Measurements from ENCODE around the gene PWWP2B. TPM values are rescaled to one million over a fixed set of nuclear protein-coding genes. Genes with fewer than 3 reads are reported as not detected.

Gene PWWP2B
- 36.6 TPM for total RNA-seq

DNA sequence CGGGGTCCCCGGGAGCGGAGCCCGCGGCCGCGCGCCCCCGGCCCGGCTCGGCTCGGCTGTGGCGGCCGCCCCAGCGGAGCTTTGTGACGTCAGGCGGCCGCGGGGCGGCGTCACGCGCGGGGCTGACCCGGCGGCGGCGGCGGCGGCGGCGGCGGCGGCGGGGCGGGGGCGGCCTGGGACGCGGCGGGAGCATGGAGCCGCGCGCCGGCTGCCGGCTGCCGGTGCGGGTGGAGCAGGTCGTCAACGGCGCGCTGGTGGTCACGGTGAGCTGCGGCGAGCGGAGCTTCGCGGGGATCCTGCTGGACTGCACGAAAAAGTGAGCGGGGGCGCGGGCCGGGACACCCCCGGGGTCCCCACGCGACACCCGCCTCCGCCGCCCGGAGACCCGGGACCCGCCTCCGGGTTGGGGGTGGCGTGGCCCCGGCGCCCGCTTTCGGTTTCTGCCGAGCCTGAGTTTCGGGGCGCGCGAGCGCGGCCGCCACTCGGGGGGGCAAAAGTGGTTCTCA is at the start of gene PWWP2B:
PWWP2B (plus strand) TSS at position 165 of the 506 bp plus-strand sequence; CDS start at position 192, 27 bp downstream.
- DNase-seq (ENCODE audit: low read depth in 2 of 3, low spot score in 2 of 3): peak in 2 of 3 donors; percentile 32 to 44

DNA sequence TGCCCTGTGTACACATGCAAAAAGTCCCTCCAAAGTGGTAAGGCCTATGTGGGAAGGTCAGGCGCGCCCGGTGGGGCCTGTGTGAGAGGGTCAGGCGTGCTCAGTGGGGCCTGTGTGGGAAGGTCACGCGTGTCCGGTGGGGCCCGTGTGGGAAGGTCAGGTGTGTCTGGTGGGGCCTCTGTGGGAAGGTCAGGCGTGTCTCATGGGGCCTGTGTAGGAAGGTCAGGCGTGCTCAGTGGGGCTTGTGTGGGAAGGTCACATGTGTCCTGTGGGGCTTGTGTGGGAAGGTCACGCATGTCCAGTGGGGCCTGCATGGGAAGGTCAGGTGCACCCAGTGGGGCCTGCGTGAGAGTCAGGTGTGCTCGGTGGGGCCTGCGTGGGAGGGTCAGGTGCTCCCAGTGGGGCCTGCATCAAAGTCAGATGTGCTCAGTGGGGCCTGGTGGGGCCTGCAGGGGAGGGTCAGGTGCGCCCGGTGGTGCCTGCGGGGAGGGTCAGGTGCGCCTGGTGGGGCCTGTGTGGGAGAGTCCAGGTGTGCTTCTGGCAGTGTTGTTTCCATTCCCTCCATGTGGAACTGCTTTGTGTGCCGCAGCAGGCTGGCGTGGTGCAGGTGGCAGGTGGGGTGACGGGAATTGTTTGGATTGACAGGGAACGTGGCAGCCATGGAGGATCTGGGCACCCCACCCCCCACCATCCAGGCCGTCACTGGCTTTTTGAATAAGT is 49.6 kb upstream of the PWWP2B start:
- no peak for DNase-seq (ENCODE audit: low read depth in 2 of 3, low spot score in 2 of 3)

DNA sequence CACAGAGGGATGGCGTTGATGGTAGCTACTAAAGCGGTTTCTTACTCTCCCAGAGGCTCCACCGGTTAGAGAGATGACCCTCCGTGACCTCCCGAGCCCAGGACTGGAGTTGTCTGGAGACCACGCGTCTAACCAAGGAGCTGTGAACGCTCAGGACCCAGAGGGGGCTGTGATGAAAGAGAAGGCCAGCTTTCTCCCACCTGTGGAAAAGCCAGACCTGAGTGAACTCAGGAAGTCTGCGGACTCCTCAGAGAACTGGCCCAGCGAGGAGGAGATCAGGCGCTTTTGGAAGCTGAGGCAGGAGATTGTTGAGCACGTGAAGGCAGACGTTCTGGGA is 49.1 kb upstream of the PWWP2B start:
- no peak for DNase-seq (ENCODE audit: low read depth in 2 of 3, low spot score in 2 of 3)

DNA sequence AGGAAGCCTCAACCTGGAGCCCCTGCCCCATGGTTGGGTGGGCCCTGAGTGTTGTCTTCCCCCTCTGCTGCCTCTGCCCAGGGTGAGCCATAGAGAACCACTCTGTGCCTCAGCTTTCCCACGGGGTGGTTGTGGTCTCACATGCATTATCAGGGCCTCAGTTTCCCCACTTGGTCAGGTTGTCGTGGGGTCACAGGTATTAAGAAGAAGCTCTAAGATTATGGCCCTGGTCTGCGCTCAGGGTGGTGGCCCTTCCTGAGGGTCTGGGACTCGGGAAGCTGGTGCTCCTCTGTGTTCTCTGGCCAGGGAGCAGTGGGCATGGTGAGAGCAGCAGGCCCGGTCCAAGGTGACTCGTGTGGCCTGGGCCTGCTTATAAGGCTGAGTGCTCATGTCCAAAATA is 47.2 kb upstream of the PWWP2B start:
- no peak for DNase-seq (ENCODE audit: low read depth in 2 of 3, low spot score in 2 of 3)

DNA sequence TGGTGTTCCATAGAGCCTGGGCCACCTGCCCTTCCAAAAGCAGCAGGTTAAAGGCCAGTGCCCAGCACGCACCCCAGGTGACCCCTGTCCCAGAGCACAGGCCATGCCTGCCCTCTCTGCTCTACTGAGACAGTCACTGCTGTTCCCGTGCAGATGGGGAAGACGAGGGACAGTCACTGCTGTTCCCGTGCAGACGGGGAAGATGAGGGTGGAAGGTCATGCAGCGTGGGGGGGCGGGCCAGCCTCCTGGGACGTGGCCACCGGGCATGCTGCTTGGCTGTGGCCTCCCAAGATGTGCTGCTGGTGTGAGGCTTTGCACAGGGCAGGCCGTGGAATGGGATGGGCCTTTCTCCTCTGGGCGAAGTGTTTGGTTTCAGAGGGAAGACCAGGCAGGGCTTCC is 46.6 kb upstream of the PWWP2B start:
- DNase-seq (ENCODE audit: low read depth in 2 of 3, low spot score in 2 of 3): no peak

DNA sequence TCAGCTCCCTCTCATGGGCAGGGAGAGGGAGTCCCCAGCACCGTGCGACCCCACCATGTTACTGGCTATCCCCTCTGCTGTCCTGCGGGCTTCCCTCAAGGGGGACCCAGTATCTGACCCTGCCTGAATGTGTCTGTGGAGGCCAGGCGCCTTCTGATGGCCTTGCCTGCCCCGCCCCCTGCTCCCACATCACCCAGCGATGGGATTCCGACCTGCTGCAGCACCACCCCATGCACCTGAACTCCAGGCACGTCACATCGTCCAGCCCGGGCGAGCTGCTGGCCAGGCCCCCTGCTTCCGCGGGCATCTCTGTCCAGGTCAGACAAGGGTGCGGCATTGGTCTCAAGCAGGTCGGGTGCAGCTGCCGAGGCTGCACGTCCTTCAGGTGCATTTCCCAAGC is 46.1 kb upstream of the PWWP2B start:
- no peak for DNase-seq (ENCODE audit: low read depth in 2 of 3, low spot score in 2 of 3)

DNA sequence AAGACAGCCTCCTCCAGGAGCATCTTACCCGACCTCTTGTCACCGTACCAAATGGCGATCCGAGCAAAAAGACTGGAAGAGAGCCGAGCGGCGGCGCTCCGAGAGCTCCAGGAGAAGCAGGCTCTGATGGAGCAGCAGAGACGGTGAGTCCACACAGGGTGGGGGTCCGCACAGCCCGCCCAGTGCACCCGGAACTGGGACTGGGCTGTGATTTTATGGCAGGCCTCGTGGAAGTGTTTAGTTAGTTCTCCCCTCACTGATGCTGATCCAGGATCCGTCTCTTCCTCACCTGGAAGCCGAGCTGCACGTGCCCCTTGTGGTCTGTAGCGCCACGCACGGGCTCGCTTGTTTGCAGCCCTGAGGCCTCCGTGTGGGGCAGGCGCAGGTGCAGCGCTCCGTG is 45.4 kb upstream of the PWWP2B start:
- no peak for DNase-seq (ENCODE audit: low read depth in 2 of 3, low spot score in 2 of 3)

DNA sequence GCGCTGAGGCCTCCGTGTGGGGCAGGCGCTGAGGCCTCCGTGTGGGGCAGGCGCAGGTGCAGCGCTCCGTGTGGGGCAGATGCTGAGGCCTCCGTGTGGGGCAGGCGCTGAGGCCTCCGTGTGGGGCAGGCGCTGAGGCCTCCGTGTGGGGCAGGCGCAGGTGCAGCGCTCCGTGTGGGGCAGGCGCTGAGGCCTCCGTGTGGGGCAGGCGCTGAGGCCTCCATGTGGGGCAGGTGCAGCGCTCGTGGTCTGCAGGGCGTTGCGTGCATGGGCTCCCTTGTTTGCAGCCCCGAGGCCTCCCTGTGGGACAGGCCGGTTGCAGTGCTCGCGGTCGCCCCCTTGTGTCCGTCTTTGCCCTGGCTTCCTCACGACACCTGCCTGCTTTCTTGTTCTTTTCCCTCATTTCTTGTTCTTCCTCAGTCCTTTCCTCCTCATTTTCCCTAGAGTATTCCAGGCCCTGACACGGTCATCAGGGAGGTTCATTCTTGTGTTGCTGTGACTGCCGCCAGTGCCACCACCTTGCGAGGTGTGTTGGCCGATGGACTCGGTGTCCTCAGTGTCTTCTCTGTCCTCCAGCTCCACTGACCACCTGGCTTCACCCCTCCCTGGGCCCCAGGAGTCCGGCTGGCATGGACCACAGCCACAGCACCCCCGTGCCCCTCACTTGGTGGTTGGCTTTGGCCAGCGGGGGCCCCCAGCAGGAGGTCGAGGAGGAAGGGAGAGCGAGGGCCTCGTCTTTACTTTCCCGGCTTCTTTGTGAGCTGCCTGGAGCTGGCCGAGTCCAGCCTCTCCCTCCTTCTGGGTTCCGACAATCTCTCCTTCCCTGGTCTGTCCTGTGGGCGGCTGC is 44.3 kb upstream of the PWWP2B start:
- DNase-seq (ENCODE audit: low read depth in 2 of 3, low spot score in 2 of 3): peak; percentile 50 to 67 (median 61)

DNA sequence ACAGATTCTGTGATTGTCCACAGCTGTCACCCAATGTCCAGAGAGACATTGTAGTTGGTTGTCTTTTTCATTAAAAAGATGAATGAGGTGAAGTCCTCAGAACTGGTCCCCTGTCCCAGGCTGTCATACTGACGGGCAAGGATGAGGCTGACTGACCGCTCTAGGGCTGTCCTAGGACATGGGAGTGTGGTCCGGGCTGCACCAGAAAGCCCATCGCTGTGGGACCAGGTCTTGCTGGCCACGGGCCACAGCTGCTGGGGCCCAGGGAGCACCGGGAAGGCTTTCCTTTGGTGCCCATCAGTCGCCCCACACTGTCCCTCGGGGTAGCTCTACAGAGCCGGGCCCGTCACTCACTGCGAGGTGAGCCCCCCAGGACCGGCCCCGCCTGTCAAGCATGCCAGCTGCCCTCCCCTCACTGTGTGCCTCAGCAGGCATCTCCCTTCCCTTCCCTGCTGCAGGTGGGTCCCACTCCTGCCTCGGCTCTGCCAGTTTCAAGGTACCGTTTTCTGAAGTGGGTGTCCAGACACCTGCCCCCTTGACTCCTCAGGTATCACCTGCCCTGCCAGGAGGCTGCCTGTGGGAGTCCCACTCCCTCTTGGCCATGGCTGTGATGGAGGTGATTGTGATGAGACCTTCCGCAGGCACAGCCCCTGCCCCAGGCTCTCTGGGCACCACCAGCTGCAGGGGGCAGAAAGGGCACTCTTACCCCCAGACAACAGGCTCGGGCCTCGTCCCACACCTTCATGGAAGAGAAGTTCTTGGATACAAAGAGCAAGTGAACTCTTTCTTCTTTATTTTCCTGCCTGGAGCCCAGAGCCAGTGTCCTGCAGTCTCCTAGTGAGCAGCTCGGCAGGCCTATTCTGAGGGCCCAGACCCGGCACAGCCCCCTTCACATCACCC is 43.3 kb upstream of the PWWP2B start:
- no peak for DNase-seq (ENCODE audit: low read depth in 2 of 3, low spot score in 2 of 3)

DNA sequence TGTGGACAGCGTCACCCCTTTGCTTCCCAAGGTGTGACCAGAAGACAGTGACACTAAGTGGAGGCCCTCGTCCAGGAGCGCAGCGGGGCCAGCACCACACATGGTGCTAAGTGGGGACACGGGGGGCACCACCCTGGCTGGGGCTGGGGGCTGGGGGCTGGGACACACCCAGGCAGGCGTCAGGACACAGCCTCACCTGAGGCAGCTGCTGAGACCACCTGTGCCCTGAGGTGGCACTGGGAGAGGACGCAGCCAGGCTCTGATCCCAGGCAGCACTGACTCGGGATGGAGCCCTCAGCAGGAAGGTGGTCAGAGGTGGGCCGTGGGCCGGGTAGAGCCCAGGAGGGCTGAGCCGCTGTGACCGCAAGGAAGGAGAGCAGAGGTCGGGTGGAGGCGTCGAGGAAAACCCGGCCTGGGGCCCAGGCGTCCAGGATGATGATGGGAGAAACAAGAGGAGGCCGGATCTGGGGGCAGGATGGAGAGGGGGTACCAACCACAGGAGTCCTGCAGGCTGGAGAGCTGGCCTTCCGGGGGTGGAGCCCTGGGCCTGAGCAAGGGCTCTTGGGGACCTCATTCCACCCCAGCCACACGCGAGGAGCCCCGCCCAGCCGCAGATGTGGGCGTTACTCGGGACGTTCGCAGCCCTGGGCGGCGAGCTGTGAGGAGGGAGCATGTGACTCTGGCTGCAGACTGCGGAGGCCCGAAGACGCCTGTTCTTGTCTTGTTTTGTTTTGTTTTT is 42.5 kb upstream of the PWWP2B start:
- DNase-seq (ENCODE audit: low read depth in 2 of 3, low spot score in 2 of 3): no peak

DNA sequence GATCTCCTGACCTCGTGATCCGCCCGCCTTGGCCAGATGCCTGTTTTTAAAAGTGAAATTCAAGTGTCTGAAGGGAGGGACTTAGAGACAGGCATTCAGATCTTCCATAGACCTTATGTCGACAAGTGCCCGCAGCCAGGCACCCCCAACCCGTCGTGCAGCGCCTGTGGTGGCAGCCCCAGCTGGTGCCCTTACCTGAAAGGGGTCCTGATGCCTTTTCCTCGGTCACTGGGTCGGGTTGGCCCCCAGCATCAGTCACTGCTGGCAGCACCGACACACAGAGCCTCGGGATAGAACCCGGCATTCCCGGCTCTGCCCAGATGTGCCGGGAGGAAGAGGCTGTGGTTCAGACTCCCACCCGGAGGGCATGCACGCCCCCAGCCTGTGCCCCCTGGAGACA is 41.7 kb upstream of the PWWP2B start:
- no peak for DNase-seq (ENCODE audit: low read depth in 2 of 3, low spot score in 2 of 3)

DNA sequence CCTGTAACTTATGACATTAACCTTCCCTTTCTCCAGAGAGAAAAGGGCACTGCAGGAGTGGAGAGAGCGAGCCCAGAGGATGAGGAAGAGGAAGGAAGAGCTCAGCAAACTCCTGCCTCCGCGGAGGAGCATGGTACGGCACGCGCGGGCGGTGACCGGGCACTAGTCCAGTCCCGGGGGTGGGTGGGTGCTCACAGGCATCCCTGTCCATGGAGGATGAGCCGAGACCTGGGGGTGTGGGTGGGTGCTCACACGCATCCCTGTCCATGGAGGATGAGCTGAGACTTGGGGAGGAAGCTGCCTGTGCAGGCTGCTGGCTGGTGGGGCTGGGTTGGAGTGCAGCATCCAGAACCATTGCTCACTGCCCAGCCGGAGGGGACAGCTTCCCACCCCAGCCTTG is 41.2 kb upstream of the PWWP2B start:
- DNase-seq (ENCODE audit: low read depth in 2 of 3, low spot score in 2 of 3): no peak

DNA sequence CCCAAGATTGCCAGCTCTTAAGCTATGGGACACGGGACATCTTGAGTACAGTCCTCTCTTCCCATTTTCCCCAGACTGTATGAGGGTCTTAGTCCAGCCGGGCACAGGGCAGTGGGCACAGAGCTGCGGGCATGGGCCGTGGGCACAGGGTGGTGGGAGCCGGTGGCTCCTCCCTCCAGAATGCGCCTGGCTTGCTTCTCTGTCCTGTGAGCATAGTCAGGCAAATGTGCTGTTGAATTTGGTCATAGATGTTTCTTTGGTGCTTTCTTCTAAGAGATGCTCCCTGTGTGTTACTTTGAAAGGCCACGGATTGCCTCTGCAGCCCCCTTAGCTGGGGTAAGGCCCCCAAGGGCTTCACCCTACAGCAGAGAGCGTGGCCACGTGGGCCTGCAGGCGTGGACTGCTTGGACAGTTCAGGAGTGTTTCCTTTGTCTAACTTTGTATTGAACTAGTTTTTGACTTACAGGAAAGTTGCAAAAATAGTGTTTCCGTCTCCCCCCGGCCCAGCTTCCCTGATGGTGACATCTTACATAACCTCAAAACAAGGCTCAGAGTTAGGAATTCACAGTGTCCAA is 40.3 kb upstream of the PWWP2B start:
- no peak for DNase-seq (ENCODE audit: low read depth in 2 of 3, low spot score in 2 of 3)

DNA sequence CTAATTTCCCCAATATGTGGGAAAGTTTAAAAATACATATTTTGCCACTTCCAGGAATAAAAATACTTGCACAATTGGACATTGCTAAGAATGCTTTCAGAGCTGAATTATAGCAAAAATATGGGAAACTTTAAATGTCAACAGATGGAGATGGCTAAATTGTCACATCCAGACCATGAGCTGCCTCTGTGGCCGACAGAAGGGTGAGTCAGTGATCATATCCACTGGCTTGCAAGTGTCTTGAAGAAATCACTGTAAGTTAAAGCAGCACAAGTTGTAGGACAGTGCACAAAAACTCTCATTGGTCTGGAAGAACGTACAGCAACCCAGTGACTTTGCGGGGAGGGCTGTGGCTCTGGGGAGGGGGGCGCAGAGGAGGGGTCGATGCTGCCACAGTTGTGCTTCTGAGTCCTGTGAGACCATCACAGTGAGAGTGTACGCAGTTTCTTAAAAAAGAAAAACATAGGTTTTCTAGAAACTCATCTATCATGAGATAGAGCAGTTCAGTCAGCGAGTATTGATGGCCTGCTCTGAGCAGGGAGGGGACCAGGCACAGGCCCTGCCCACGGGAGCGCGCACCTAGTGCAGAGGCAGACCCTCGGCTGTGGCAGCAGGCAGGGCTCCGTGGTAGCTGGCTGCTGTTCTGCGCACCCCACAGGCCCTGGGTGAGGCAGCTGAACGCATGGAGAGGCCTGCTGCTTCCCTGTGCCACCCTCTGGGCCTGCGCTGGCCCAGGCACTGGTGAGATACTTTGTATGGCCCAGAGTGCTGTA is 39.5 kb upstream of the PWWP2B start:
- no peak for DNase-seq (ENCODE audit: low read depth in 2 of 3, low spot score in 2 of 3)

DNA sequence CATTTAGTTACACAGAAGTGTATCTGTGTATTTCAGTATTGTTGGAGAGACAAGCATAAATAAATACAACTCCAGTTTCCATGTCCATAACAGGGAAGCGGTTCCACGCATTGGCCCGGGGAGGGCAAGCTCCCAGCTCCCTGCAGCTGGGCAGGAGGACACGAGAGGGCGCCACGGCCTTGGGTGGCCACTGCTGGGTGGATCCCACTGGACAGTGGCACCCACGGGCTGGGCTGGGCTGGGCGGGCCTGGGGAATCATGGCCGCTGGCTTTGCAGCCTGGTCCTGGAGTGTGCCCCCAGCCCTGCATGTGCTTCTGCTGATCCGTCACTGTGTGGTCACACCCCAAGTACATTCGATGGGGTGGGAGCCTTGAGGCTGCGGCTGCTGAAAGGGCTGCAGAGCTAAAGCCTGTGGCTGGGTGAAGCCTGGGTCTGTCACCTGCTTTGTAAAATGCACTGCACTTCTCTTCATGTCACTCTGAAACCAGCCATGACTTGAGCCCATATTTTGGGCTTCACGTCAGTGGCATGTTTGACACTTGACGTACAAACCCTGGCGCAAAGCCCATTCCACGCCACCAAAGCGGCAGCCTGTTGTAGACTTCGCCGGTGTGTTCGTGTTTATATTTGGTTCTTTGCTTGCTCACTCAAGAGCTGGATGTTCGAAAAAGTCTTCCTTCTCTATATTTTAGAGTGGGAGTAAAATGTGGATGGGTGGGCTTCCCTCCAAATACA is 37.5 kb upstream of the PWWP2B start:
- no peak for DNase-seq (ENCODE audit: low read depth in 2 of 3, low spot score in 2 of 3)

DNA sequence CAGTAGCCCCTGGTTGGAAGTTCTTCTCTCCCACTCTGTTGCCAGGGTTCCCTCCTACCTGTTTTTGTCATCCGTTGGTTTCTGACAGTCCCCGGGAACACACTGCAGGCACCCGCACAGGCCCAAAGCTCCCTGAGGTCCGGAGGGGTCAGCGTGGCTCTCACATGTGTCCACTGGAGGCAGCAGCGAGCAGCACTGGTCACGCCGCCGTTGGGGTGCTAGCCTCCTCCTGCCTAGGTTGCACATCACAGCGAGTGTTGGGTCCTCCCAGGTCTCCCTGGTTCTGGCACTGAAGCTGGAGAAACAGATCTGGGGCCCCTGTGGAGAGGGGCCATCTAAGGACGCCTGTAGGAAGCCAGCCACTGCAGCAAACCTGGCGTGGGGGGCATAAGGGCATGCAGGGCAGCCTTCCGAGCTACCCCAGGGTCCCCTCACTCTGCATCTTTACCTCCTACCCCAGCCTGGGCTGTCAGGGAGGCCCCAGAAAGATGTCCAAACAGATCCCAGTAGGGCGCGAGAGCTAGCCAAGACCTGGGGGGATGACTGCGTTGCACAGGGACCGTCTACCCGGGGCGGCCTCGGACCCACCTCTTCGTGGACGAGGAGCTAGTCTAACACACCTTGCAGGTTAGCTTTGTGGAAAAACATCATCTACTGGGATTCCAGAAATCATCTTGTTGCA is 36.1 kb upstream of the PWWP2B start:
- DNase-seq (ENCODE audit: low read depth in 2 of 3, low spot score in 2 of 3): peak in 1 of 3 donors; percentile 31

DNA sequence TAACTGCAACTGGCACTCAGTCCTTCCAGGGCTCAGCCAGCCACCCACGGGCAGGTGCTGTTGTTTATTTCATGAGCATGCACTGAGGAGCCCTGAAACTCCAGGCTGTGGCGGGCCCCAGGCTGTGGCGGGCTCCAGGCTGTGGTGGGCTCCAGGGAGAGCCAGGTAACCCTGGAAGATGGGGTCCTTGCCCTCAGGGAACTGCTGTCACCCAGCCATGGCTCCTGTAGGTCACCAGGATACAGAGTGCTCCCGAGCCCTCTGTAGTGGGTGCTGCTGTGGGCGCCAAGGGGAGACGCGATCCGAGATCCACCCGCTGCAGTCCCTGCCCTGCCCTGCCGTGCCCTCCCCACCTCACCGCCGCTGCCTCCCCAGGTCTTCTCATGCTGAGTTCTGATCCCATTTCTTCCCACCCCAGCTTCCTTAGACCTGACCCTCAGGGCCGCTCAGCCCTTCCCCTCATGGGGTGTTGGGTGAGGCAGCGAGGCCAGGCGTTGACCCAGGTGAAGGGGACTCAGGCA is 35.4 kb upstream of the PWWP2B start:
- DNase-seq (ENCODE audit: low read depth in 2 of 3, low spot score in 2 of 3): no peak

DNA sequence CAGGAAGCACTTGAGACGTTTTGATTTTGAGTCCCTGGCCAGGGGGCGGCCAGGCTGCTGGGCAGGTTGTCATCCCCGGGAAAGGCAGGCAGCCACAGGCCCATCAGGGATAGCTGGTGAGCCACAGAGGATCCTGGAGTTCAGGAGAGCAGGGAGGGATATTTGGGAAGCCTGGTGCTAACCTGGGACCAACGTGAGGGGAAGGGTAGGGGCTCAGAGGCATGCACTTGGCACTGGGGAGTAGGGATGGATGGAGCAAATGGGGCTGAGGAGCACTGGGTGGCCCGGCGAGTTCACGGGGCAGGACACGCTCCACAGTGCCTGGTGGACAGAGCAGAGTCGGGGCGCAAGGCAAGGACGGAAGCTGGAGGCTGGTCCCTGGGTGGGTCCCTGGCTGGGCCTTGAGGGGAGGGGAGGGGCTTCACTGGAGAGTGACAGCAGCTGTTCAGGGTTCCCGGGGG is 34.8 kb upstream of the PWWP2B start:
- DNase-seq (ENCODE audit: low read depth in 2 of 3, low spot score in 2 of 3): no peak
